ENCODE results near the gene NOTCH1. TPM values are rescaled to one million over a fixed set of nuclear protein-coding genes. Genes with fewer than 3 reads are reported as not detected.
A peak's percentile ranks its signal among the peaks of the same experiment; 100 is the strongest.

NOTCH1 gene
- total RNA-seq, 2 experiments from 2014 or later = 17.6 to 17.9 TPM

- intact Hi-C loops (cut with micrococcal nuclease; ENCODE audit: unreplicated experiment) = loop anchor here (1.0 to 2.0 kb wide), 3 partner anchors 45 to 73 kb away; partner anchors contain the start of genes ENTR1, INPP5E and PMPCA
- Histone ChIP-seq H2AFZ (ENCODE audit: low read length) (no peak overlapping the region; the same call in 1 of the 2 replicates), H3K4me2 (ENCODE audit: low read length) (peak overlapping the region; percentile 75), H3K27ac (ENCODE audit: low read depth, low read length, poor library complexity, severe bottlenecking) (peak overlapping the region; percentile 91), H3K4me3 (ENCODE audit: low read depth, low read length, poor library complexity, severe bottlenecking) (peak overlapping the region; percentile 68), H4K20me1 (ENCODE audit: insufficient read depth, low read length) (peaks cover 9% of the 10 kb centered on the region; the same call in 1 of the 2 replicates), H3K36me3 (ENCODE audit: insufficient read depth, low read length) (peaks cover 8% of the 10 kb centered on the region; the same call in 1 of the 2 replicates), H3K9me3 (ENCODE audit: low read length) (no peaks in the 10 kb centered on the region), H3K79me2 (ENCODE audit: insufficient read depth, low read depth, low read length) (peaks cover 41% of the 10 kb centered on the region), H3K9me2 (ENCODE audit: insufficient read depth, low read length) (no peaks in the 10 kb centered on the region), H3K4me1 (ENCODE audit: insufficient read depth, low read length, poor library complexity, severe bottlenecking) (peaks cover 16% of the 10 kb centered on the region)
- ChIA-PET POLR2A (no interaction called here), CTCF (ENCODE audit: unreplicated experiment) (interaction anchor here (0.6 kb wide), 1 partner anchor 205 kb away, joined by 3 read pairs; no protein-coding TSS in a partner anchor)
- peak; percentile 93 for DNase-seq (ENCODE audit: low spot score)
- no TSS peak for BruUV-seq (replicated peaks)
- TF ChIP-seq EZH2phosphoT487 (IDR thresholded peaks at IDR 0.05; ENCODE audit: borderline replicate concordance, low read depth, low read length) = no peak
These were observed 62.2 kb downstream of the NOTCH1 start for GRCh38 chr9:136483589-136484152.

- no TSS peak for BruUV-seq (replicated peaks)
- Histone ChIP-seq H3K9me3 (ENCODE audit: low read length) (no peaks in the 10 kb centered on the region), H3K27ac (ENCODE audit: low read depth, low read length, poor library complexity, severe bottlenecking) (peak within 1 kb of the TSS; percentile 91), H3K36me3 (ENCODE audit: insufficient read depth, low read length) (peaks cover 13% of the 10 kb centered on the region), H3K9me2 (ENCODE audit: insufficient read depth, low read length) (no peaks in the 10 kb centered on the region), H3K4me1 (ENCODE audit: insufficient read depth, low read length, poor library complexity, severe bottlenecking) (peaks cover 16% of the 10 kb centered on the region), H3K79me2 (ENCODE audit: insufficient read depth, low read depth, low read length) (peaks cover 46% of the 10 kb centered on the region), H3K4me3 (ENCODE audit: low read depth, low read length, poor library complexity, severe bottlenecking) (peak within 1 kb of the TSS; percentile 97), H4K20me1 (ENCODE audit: insufficient read depth, low read length) (peaks cover 10% of the 10 kb centered on the region; the same call in 1 of the 2 replicates), H2AFZ (ENCODE audit: low read length) (peak within 1 kb of the TSS; percentile 18; the same call in 1 of the 2 replicates), H3K4me2 (ENCODE audit: low read length) (peak within 1 kb of the TSS; percentile 92)
- peak; percentile 96 for DNase-seq (ENCODE audit: low spot score)
- POLR2A ChIA-PET = no interaction called here
- intact Hi-C loops (cut with micrococcal nuclease; ENCODE audit: unreplicated experiment) = loop anchor here (1.0 to 2.0 kb wide), 3 partner anchors 44 to 72 kb away; partner anchors contain the start of genes ENTR1, INPP5E and PMPCA
- CTCF ChIA-PET (ENCODE audit: unreplicated experiment) = no interaction called here
- TF ChIP-seq CTCF (conservative IDR thresholded peaks at IDR 0.05; ENCODE audit: low read length) (no peak), EZH2phosphoT487 (IDR thresholded peaks at IDR 0.05; ENCODE audit: borderline replicate concordance, low read depth, low read length) (no peak)
These were observed 62.9 kb downstream of the NOTCH1 start, which contains the start of gene SEC16A for GRCh38 chr9:136482793-136483588. Gene SEC16A, minus strand, starts transcription at chr9:136483040. Its CDS starts 5,425 bp downstream, at chr9:136477615.

GRCh38 chr9:136482046-136482792 lies 63.6 kb downstream of the NOTCH1 start:
- TF ChIP-seq CTCF (conservative IDR thresholded peaks at IDR 0.05; ENCODE audit: low read length) (no peak; the same call in 1 of the 2 replicates), EZH2phosphoT487 (IDR thresholded peaks at IDR 0.05; ENCODE audit: borderline replicate concordance, low read depth, low read length) (no peak)
- intact Hi-C loops (cut with micrococcal nuclease; ENCODE audit: unreplicated experiment) = loop anchor here (2.0 kb wide), 2 partner anchors 43 to 71 kb away; partner anchors contain the start of genes ENTR1, INPP5E and PMPCA
- H3K9me3 ChIP-seq (ENCODE audit: low read length) = no peaks in the 10 kb centered on the region
- ChIA-PET CTCF (ENCODE audit: unreplicated experiment) (no interaction called here), POLR2A (no interaction called here)
- H3K27ac ChIP-seq (ENCODE audit: low read depth, low read length, poor library complexity, severe bottlenecking) = peak overlapping the region; percentile 71
- peaks cover 21% of the 10 kb centered on the region for H3K36me3 ChIP-seq (ENCODE audit: insufficient read depth, low read length)
- H3K4me1 ChIP-seq (ENCODE audit: insufficient read depth, low read length, poor library complexity, severe bottlenecking) = peaks cover 16% of the 10 kb centered on the region
- peak overlapping the region; percentile 97 for H3K4me3 ChIP-seq (ENCODE audit: low read depth, low read length, poor library complexity, severe bottlenecking)
- H3K9me2 ChIP-seq (ENCODE audit: insufficient read depth, low read length) = no peaks in the 10 kb centered on the region
- BruUV-seq (replicated peaks) = TSS peak; percentile 81
- peaks cover 10% of the 10 kb centered on the region; the same call in 1 of the 2 replicates for H4K20me1 ChIP-seq (ENCODE audit: insufficient read depth, low read length)
- H3K4me2 ChIP-seq (ENCODE audit: low read length) = peak overlapping the region; percentile 92
- H3K79me2 ChIP-seq (ENCODE audit: insufficient read depth, low read depth, low read length) = peaks cover 46% of the 10 kb centered on the region
- H2AFZ ChIP-seq (ENCODE audit: low read length) = peak overlapping the region; percentile 18; the same call in 1 of the 2 replicates
- peak; percentile 40 for DNase-seq (ENCODE audit: low spot score)
